ENCODE data around the gene TRAF3IP3.

Gene TRAF3IP3

GRCh38 chr1:209800984-209801834, 45.4 kb downstream of the TRAF3IP3 start:
- DNase-seq (ENCODE audit: low read depth) = no peak

GRCh38 chr1:209802117-209802779, 46.4 kb downstream of the TRAF3IP3 start:
- no peak for DNase-seq (ENCODE audit: low read depth)

GRCh38 chr1:209802780-209803152, 46.9 kb downstream of the TRAF3IP3 start:
- DNase-seq (ENCODE audit: low read depth) = no peak

- DNase-seq (ENCODE audit: low read depth) = no peak
These were observed 47.7 kb downstream of the TRAF3IP3 start for GRCh38 chr1:209803568-209803967.

- no peak for DNase-seq (ENCODE audit: low read depth)
These were observed 49.5 kb downstream of the TRAF3IP3 start for GRCh38 chr1:209805341-209805781.

- peak; percentile 54 for DNase-seq (ENCODE audit: low read depth)
These were observed 50.3 kb downstream of the TRAF3IP3 start, which contains the start of gene IRF6 for GRCh38 chr1:209805875-209806760. IRF6 (minus strand) TSS chr1:209806142; CDS start chr1:209801413, 4,729 bp downstream.

- no peak for DNase-seq (ENCODE audit: low read depth)
These were observed 51.7 kb downstream of the TRAF3IP3 start for GRCh38 chr1:209807509-209807908.

- no peak for DNase-seq (ENCODE audit: low read depth)
These were observed 52.3 kb downstream of the TRAF3IP3 start for GRCh38 chr1:209808059-209808581.

GRCh38 chr1:209809611-209810010, 53.8 kb downstream of the TRAF3IP3 start:
- no peak for DNase-seq (ENCODE audit: low read depth)

- DNase-seq (ENCODE audit: low read depth) = no peak
These were observed 54.9 kb downstream of the TRAF3IP3 start for GRCh38 chr1:209810783-209811182.

GRCh38 chr1:209813902-209814301, 58.0 kb downstream of the TRAF3IP3 start:
- DNase-seq (ENCODE audit: low read depth) = no peak

- DNase-seq (ENCODE audit: low read depth) = no peak
These were observed 59.6 kb downstream of the TRAF3IP3 start for GRCh38 chr1:209815490-209815889.

- no peak for DNase-seq (ENCODE audit: low read depth)
These were observed 60.1 kb downstream of the TRAF3IP3 start for GRCh38 chr1:209815931-209816341.

- no peak for DNase-seq (ENCODE audit: low read depth)
These were observed 61.1 kb downstream of the TRAF3IP3 start for GRCh38 chr1:209816923-209817322.

- no peak for DNase-seq (ENCODE audit: low read depth)
These were observed 61.8 kb downstream of the TRAF3IP3 start for GRCh38 chr1:209817691-209818090.

- DNase-seq (ENCODE audit: low read depth) = no peak
These were observed 63.2 kb downstream of the TRAF3IP3 start for GRCh38 chr1:209819058-209819457.

- no peak for DNase-seq (ENCODE audit: low read depth)
These were observed 65.1 kb downstream of the TRAF3IP3 start for GRCh38 chr1:209820986-209821385.

- no peak for DNase-seq (ENCODE audit: low read depth)
These were observed 66.9 kb downstream of the TRAF3IP3 start for GRCh38 chr1:209822706-209823105.

- DNase-seq (ENCODE audit: low read depth) = no peak
These were observed 67.5 kb downstream of the TRAF3IP3 start for GRCh38 chr1:209823143-209824041.

GRCh38 chr1:209825591-209826434, 70.0 kb downstream of the TRAF3IP3 start:
- no peak for DNase-seq (ENCODE audit: low read depth)

Measured in activated T-helper 9 cell treated with anti-CD3 and anti-CD28 coated beads, Interleukin-2, amount 50 U/mL, for 16 hours (primary cell).